Neuronal stem cell (in vitro differentiated cells): Measurements from ENCODE around the gene ANKRD13A.
"Not testable (repeated sequence)": the region's sequence is repeated elsewhere in the genome, so short reads cannot be mapped to it uniquely, and the experiment has no call there.

Experiments
- DNase-seq: peaks from one replicate; pipeline ENCODE4 v3.0.0-alpha.2; 2013; ENCODE audit warnings: low spot score
- H2AFZ ChIP-seq: one replicate; pipeline ENCODE4 v1.6.1; 2013; ENCODE audit warnings: mild to moderate bottlenecking, low read length, inconsistent platforms
- H2AK5ac ChIP-seq: 2 replicates; pipeline ENCODE4 v1.6.1; 2013; ENCODE audit warnings: low read depth, mild to moderate bottlenecking, inconsistent platforms, low read length, moderate library complexity, mixed read lengths
- H2BK120ac ChIP-seq: 2 replicates; pipeline ENCODE4 v1.6.1; 2013; ENCODE audit warnings: low read depth, mild to moderate bottlenecking, inconsistent platforms, low read length, moderate library complexity, mixed read lengths
- H2BK12ac ChIP-seq: one replicate; pipeline ENCODE4 v1.6.1; 2013; ENCODE audit warnings: low read length, inconsistent platforms
- H2BK15ac ChIP-seq: 2 replicates; pipeline ENCODE4 v1.6.1; 2013; ENCODE audit warnings: mild to moderate bottlenecking, low read length, inconsistent platforms, mixed read lengths
- H2BK5ac ChIP-seq: one replicate; pipeline ENCODE4 v1.6.1; 2013; ENCODE audit warnings: inconsistent platforms, mild to moderate bottlenecking, low read length, moderate library complexity
- H3K14ac ChIP-seq: one replicate; pipeline ENCODE4 v1.6.1; 2013; ENCODE audit warnings: low read length, inconsistent platforms
- H3K18ac ChIP-seq: 2 replicates; pipeline ENCODE4 v1.6.1; 2013; ENCODE audit warnings: low read length, inconsistent platforms
- H3K23ac ChIP-seq: 2 replicates; pipeline ENCODE4 v1.6.1; 2013; ENCODE audit warnings: low read depth, mild to moderate bottlenecking, mixed read lengths, low read length, inconsistent platforms; ENCODE audit not compliant: poor library complexity
- H3K27ac ChIP-seq: replicated peaks from 3 replicates; pipeline ENCODE4 v1.5.1; 2013; ENCODE audit warnings: low read length, inconsistent platforms
- H3K27me3 ChIP-seq, 3 experiments: 2 replicates each; pipeline ENCODE4 v1.6.1; 2013; ENCODE audit warnings: low read length in 3 of 3, mild to moderate bottlenecking in 2 of 3, inconsistent platforms in 1 of 3, low read depth in 1 of 3, mixed read lengths in 1 of 3, moderate library complexity in 1 of 3; ENCODE audit not compliant: control insufficient read depth in 3 of 3, insufficient read depth in 3 of 3
- H3K36me3 ChIP-seq, 2 donors: replicated peaks in 1 of 2; 2 replicates each; pipeline ENCODE4 v1.6.1; 2013; ENCODE audit warnings: low read length in 2 of 2; ENCODE audit not compliant: control insufficient read depth in 2 of 2, insufficient read depth in 2 of 2
- H3K4ac ChIP-seq: 2 replicates; pipeline ENCODE4 v1.6.1; 2013; ENCODE audit warnings: inconsistent platforms, mild to moderate bottlenecking, low read length, moderate library complexity
- H3K4me1 ChIP-seq, 2 donors: 1 replicate in 1 of 2; 2 replicates in 1 of 2; pipeline ENCODE4 v1.6.1; 2013; ENCODE audit warnings: low read length in 2 of 2, low read depth in 1 of 2; ENCODE audit not compliant: control insufficient read depth in 2 of 2, insufficient read depth in 1 of 2
- H3K4me2 ChIP-seq: one replicate; pipeline ENCODE4 v1.6.1; 2013; ENCODE audit warnings: mild to moderate bottlenecking, low read length, inconsistent platforms; ENCODE audit not compliant: insufficient read depth, poor library complexity, severe bottlenecking
- H3K4me3 ChIP-seq, 2 donors: 2 replicates each; pipeline ENCODE4 v1.5.1; 2013; ENCODE audit warnings: low read length in 2 of 2, mild to moderate bottlenecking in 2 of 2, inconsistent platforms in 1 of 2, moderate library complexity in 1 of 2
- H3K79me1 ChIP-seq: one replicate; pipeline ENCODE4 v1.6.1; 2013; ENCODE audit warnings: low read depth, mild to moderate bottlenecking, inconsistent platforms, low read length, moderate library complexity
- H3K9ac ChIP-seq: one replicate; pipeline ENCODE4 v1.6.1; 2013; ENCODE audit warnings: mild to moderate bottlenecking, low read depth, low read length, inconsistent platforms; ENCODE audit not compliant: poor library complexity
- H3K9me3 ChIP-seq, 2 donors: replicated peaks in 1 of 2; 2 replicates each; pipeline versions ENCODE3 to v1.6.1; 2013; ENCODE audit warnings: low read length in 2 of 2, mild to moderate bottlenecking in 2 of 2, inconsistent platforms in 1 of 2, low read depth in 1 of 2, mixed read lengths in 1 of 2, moderate library complexity in 1 of 2; ENCODE audit not compliant: control insufficient read depth in 2 of 2, insufficient read depth in 1 of 2
- H4K8ac ChIP-seq: one replicate; pipeline ENCODE4 v1.6.1; 2013; ENCODE audit warnings: low read depth, mild to moderate bottlenecking, inconsistent platforms, low read length, moderate library complexity
- H4K91ac ChIP-seq: one replicate; pipeline ENCODE4 v1.6.1; 2013; ENCODE audit warnings: low read length, low read depth, mild to moderate bottlenecking, inconsistent platforms; ENCODE audit not compliant: poor library complexity
- WGBS, 2 donors: extraction: QIAGEN DNeasy Blood & Tissue Kit; methylation state at CpG; one replicate each; pipeline ENCODE4 v1.1.7; 2013; ENCODE audit warnings: missing lambda C conversion rate in 2 of 2, mixed read lengths in 1 of 2; ENCODE audit not compliant: insufficient read length in 2 of 2, insufficient replicate concordance in 1 of 2; ENCODE audit errors: extremely low coverage in 2 of 2; 5-methylcytosine and 5-hydroxymethylcytosine counted together

The ANKRD13A gene

GRCh38 chr12:110005319-110005973 is 6.2 kb downstream of the ANKRD13A start:
- Histone ChIP-seq H2BK5ac (no peak overlapping the region), H4K8ac (no peak overlapping the region), H3K23ac (no peak overlapping the region), H2AK5ac (no peak overlapping the region), H3K27ac (no peak overlapping the region), H3K9ac (no peak overlapping the region), H2BK120ac (no peak overlapping the region), H3K18ac (no peak overlapping the region), H3K4me3 (no peak overlapping the region), H2BK12ac (no peak overlapping the region), H3K9me3 (no peaks in the 10 kb centered on the region), H3K4me1 (no peaks in the 10 kb centered on the region), H4K91ac (no peak overlapping the region), H3K36me3 (no peaks in the 10 kb centered on the region), H2AFZ (no peak overlapping the region), H2BK15ac (no peak overlapping the region), H3K14ac (no peak overlapping the region), H3K79me1 (no peaks in the 10 kb centered on the region), H3K4me2 (no peak overlapping the region), H3K27me3 (peaks cover 0 to under 1% (median 0%) of the 10 kb centered on the region in 3 experiments), H3K4ac (no peak overlapping the region)
- no peak for DNase-seq
- no CpG with 5 or more reads among the region's 7 CpGs for WGBS, 2 donors

GRCh38 chr12:110006115-110006514 is 6.9 kb downstream of the ANKRD13A start:
- Histone ChIP-seq H2BK120ac (no peak overlapping the region), H3K79me1 (no peaks in the 10 kb centered on the region), H2AK5ac (no peak overlapping the region), H2BK15ac (no peak overlapping the region), H3K4me3 (no peak overlapping the region), H3K4me2 (no peak overlapping the region), H3K27me3 (no peaks in the 10 kb centered on the region), H4K91ac (no peak overlapping the region), H3K9me3 (no peaks in the 10 kb centered on the region), H3K14ac (no peak overlapping the region), H3K23ac (no peak overlapping the region), H3K4ac (no peak overlapping the region), H3K9ac (no peak overlapping the region), H3K4me1 (no peaks in the 10 kb centered on the region), H2BK5ac (no peak overlapping the region), H2AFZ (no peak overlapping the region), H4K8ac (no peak overlapping the region), H3K36me3 (no peaks in the 10 kb centered on the region), H3K18ac (no peak overlapping the region), H2BK12ac (no peak overlapping the region), H3K27ac (no peak overlapping the region)
- no CpG with 5 or more reads among the region's 4 CpGs for WGBS, 2 donors
- DNase-seq = no peak

GRCh38 chr12:110007881-110008280 is 8.7 kb downstream of the ANKRD13A start:
- Histone ChIP-seq H3K9ac (no peak overlapping the region), H3K23ac (no peak overlapping the region), H3K36me3 (peaks cover 0 to 11% of the 10 kb centered on the region in 2 donors)

GRCh38 chr12:110008681-110009398 is 9.6 kb downstream of the ANKRD13A start:
- H3K9ac ChIP-seq, H3K4me2 ChIP-seq, H3K27me3 ChIP-seq, H4K91ac ChIP-seq, H2AK5ac ChIP-seq, H3K14ac ChIP-seq, H3K4me1 ChIP-seq, DNase-seq, H2BK120ac ChIP-seq, H2BK5ac ChIP-seq, H3K23ac ChIP-seq, H3K9me3 ChIP-seq, H3K18ac ChIP-seq, H3K79me1 ChIP-seq, H2AFZ ChIP-seq, H3K4ac ChIP-seq, H4K8ac ChIP-seq, H2BK15ac ChIP-seq, H3K27ac ChIP-seq, H2BK12ac ChIP-seq, H3K4me3 ChIP-seq: not testable (repeated sequence)
- no CpG with 5 or more reads among the region's 15 CpGs for WGBS, 2 donors
- H3K36me3 ChIP-seq = peaks cover 0 to 21% of the 10 kb centered on the region in 2 donors

More at GRCh38 chr12:110007881-110008280, 8.7 kb downstream of the ANKRD13A start:
- no peak overlapping the region for H4K91ac ChIP-seq
- H3K27ac ChIP-seq = no peak overlapping the region
- no peak overlapping the region for H3K4me3 ChIP-seq
- no peak overlapping the region for H2BK15ac ChIP-seq
- no peak overlapping the region for H3K14ac ChIP-seq
- no peak overlapping the region for H2AK5ac ChIP-seq
- H3K4me1 ChIP-seq = no peaks in the 10 kb centered on the region
- H3K9me3 ChIP-seq = no peaks in the 10 kb centered on the region
- H2BK12ac ChIP-seq = no peak overlapping the region
- DNase-seq = no peak
- no peak overlapping the region for H2BK5ac ChIP-seq
- H3K4me2 ChIP-seq = no peak overlapping the region
- no peak overlapping the region for H2AFZ ChIP-seq
- no peak overlapping the region for H3K18ac ChIP-seq
- H2BK120ac ChIP-seq = no peak overlapping the region
- H4K8ac ChIP-seq = no peak overlapping the region
- H3K27me3 ChIP-seq = no peaks in the 10 kb centered on the region
- H3K79me1 ChIP-seq = no peaks in the 10 kb centered on the region
- no peak overlapping the region for H3K4ac ChIP-seq
